ENCODE results near the gene DAB1.
"Not testable (repeated sequence)": the region's sequence is repeated elsewhere in the genome, so short reads cannot be mapped to it uniquely, and the experiment has no call there.

DAB1 gene

DNA sequence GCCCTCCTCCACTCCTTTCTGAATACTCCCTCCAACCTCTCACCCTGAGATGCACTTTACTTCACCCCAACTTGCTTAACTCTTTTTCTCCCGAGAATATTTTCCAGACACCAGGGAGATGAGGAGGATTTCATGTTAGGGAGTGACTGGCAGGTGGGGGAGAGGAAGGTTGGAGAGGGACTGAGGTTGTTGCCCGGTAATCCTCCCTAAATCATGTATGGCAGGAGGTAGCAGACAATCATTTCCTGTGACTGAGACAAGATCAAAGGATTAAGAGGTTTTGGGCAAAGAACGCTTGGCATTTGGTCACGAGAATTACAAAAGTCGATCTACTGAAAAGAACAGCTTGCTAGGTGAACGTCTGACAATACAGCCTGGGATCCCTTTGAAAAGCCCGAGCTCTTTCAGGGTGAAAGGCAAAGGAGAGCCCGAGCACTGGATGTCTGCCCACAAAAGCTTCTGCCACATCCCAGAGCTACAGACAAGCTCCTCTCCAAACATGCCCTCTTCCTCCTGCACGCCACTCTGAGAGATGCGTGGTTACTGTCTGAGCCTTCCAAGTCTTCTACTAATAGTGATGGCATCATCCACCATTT lies 154.1 kb downstream of the DAB1 start:
- DNase-seq, result no peak

DNA sequence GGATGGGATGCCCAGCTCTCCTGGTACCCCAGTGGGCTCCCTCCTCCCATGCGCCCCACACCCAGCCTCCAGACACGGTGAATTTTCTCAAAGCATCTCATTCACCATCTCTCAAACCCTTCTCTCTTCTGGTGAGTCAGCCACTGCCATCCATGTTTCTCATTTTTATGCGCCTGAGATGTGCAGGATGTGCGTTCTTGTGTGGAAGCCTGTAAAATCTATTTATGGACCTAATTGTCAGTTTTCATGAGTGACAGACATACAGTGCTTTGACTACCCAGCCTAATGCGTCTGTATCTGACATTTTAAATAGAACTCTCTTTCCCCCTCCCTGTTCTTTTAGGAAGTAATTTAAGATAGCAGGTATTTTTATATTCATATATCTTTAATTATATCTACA lies 158.8 kb downstream of the DAB1 start:
- no peak for DNase-seq

DNA sequence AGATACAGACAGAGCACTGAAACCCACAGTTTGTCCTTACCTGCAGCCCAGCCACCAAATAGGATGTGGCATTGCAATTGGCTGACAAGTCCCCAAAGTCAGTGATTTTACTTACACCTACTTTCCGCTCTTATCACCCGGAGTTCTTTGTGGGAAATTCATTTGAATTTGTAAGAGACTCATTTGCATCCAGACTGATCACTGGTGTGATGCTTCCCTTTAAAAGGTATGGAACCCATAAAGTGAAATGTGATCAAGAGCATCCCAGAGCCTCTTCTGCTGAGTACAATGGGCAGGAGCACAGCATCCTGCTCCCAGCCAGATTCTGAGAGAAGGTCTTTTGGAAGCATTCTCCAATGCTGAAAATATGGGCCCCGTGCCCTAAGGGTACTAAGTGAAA lies 161.4 kb downstream of the DAB1 start:
- DNase-seq, result no peak

DNA sequence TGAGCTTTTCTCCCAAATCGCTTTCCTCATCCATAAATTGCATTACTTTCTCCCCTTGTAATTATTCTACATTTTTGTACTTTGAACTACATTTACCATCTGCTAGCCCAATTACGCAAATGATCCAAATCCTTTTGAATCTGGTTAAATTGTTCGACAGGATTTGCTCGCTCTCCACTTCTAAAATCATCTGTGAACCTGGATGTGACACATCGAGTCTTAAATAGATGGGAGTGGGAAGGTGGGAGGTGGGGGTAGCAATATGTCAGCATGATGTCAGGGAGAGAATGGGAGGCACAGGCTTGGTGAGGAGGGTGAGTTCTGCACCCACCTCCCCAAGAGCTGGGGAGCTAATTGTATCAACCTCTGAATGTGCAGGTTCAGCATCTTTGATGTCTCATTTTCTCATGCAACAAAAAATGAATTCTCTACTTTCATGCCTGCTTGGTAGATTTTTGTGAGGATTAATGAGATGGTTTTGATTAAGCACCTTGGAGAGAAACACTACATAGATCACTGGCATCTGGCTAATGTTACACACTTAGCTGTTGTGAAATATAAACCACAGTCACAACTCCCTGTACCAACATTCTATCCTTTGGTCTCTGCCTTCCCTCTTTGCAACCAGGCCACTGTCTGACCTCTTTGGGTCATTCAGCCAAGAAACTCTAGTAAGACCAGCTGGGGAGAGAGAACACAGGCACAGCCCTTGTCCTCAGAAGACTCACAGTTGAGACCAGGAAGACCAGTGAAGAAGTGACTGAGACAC lies 165.1 kb downstream of the DAB1 start:
- no peak for DNase-seq

DNA sequence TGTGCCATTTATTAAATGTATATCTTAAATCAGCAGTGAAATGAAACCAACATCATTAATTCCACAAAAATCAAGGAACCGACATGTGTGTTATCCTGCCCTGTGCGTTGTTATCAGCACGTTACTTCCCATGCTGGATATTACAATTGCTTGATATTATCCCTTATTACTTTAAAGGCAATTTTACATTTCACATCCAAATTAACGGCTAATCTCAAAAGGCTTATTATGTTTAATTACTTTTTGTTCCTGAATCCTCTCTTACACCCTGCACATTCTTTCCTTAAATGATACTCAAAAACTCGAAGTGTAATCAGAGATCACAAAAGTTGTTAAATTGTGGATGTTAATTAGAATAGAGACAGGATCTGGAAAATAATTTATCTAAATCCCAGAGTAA lies 167.9 kb downstream of the DAB1 start:
- no peak for DNase-seq

DNA sequence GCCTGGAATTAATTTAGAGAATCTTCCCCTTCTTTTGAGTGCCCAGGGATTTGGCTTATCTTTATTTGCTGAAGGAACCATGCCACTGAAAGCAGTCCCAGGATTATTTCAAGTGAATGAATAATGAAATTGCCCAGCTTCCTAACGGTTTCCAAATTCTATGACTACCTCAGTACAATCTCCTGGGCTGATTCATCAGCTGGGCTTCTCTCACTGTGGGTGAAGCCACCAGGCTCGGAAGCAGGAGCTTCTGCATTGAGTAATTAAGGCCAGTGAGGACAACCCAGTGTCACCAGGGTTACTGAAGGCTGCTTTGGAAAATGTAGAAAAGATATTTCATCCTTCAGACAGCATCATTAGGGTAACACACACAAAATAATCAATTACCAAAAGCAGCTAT lies 169.8 kb downstream of the DAB1 start:
- DNase-seq, result no peak

DNA sequence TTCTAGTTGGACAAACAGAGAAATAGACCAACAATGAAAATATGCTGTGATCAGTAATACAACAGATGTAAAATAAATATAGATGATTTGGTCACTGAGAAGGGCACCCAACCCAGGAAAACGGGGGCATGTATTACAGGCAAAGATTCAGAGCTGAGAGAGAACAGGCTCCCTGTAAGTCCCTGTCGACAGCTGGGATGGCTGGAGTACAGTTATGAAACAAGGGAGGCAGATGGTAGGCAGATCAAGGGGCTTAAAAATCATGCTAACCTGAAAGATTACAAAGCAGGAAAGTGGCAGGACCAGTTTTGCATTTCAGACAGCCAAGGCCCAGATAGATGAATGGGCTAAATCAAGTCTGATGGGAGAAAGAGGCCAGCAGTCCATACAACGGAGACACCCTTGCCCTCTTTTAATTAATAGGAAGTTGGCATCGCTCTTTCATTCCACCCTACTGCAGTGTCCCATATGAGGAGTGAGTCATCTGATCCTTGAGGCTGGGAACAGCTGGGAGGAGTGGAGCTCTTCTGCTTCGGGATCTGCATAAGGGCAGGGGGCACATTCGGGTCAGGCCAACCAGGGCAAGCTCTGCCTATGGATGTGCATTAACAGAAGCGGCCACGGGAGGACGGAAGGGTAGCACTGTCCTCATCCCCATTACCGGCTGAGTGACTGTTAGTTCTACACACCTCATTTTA lies 171.1 kb downstream of the DAB1 start:
- DNase-seq, result peak; percentile 24

DNA sequence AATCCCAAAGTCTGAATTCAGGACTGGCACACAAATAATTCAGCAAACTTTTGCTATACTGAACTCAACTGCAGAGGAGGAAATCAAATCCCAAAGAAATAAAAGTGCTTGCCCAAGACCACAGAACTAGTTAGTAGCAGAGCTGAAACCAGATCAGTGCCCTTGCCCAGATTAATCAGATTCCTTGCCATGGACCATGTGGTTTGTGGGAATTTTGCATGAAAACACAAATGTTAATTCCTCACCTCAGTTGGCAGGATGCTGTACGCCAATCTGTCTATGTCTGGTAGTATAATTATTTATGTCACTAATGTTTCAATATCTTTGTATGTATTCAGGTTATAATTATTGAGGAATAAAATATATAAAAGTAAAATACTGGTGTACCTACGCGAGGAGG lies 173.8 kb downstream of the DAB1 start:
- no peak for DNase-seq

DNA sequence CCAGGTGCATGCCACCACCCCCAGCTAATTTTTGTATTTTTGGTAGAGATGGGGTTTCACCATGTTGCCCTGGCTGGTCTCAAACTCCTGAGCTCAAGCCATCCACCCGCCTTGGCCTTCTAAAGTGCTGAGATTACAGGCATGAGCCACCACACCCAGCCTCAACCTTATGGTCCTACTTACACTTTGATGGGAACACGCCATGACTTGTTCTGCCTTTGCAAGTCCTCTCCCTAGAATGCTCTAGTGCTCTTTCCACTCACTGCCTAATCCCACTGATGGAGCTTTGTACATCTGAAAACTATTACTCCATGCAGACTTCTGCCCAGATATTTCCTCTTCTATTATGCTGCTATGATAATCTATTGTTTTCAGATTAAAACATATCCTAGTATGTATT lies 174.3 kb downstream of the DAB1 start:
- no peak for DNase-seq

DNA sequence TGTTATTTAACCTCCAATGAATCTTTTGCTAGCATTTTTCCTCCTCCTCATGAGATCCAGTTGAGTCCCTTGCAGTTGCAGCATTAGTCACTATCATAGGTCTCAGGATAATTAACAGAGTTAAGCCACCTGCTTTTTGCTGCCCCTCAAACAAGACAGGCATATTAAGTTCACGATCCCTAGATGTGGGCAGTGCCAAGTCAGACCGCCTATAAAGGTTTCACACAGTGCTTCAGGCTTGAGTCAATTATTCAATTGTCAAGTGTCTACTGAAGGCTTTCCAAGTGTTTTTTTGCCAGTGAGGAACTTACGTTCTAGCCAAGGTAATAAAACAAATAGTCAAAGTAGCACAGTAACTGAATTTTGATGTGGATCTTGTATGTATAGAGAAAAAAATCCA lies 175.0 kb downstream of the DAB1 start:
- DNase-seq, result no peak

DNA sequence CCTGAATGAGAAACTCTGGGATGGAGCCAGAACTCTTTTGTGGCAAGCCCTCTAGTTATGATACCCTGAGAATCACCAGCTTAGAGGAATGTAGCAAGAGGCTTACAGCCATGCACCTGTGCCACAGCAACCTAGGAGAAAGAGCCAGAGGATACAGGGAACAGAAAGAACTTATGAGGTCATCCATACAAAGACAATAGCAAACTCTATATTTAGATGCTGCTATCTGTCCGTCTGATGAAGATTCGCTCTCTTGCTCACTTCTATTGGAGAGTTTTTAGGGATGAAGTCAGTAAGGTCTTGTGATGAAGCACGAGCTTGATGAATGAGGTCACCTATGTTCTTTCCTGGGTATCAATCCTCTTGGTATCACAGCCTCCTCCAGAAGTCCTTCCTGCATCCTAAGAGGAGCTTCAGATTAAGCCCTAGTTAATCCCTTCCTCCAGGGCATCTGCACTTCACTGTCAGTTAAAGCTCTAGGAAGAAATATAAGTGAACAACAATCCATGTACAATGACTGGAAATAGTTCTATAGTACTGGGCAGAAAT lies 185.6 kb downstream of the DAB1 start:
- DNase-seq, result no peak

DNA sequence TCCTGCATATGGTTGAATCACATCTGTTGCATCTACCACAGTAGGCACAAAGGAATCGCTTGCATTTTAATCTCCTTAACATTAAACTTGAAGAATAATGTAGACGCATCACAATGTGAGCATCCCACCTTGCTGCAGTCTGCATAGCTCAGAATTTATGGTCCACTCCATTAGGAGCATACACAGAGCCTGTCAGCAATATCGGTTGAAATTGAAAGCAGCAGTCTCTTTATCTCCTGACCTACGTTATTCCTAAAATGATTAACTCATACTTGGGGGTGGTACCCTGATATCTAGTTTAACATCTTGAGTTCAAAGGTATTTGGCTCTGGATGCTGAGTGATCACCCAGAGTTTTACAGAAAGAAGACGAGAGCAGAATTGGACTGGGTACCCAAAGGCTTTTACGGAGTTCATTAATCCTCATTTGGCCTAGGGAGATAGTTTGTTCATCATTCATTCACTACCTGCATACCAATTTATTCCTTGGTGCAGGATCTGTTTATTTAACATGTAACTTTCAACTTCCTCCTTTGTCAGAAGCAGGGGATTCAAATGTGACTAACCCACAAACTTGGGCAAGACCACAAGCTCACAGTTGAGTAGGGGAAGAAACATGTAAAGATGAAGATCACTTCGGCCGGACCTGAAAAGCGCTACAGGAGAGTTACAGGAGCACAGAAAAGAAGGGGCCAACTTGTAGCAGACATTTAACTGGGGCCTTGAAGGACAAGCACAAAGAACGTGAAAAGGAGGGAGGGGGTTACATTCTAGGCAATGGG lies 187.9 kb downstream of the DAB1 start:
- DNase-seq, result no peak

DNA sequence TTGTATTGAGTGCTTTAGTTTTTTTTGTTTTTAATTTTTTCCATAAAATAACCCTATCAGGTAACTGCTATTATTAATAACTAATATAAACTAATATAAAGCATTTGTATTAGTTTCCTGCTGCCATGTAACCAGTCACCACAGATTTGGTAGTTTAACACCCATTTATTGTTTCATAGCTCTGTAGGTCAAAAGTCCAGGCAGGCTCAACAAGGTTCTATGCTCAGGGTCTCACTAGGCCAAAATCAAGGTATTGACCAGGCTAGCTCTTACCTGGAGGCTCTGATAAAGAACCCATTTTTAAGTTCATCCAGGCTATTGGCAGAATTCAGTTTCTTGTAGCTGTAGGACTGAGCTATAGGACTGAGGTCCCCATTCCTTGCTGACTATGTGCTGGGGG lies 189.4 kb downstream of the DAB1 start:
- no peak for DNase-seq

DNA sequence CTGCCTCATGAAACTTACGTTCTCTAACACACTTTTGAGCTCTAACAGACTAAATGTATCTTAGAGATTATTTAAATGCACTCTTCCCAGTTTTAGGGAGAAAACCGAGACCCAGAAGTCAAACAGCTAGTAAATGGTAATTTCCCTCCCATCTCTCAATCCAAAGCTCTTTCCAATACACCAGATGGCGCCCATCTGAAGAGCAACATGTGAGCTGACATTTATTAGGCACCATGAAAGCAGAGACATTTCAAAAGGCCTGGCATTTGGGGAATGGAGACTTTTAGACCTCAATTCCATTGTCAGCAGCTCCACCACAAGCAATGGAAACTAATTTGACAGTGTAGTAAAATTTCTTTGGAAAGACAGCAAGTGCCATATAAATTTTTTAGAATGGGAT lies 191.4 kb downstream of the DAB1 start:
- DNase-seq, result no peak

DNA sequence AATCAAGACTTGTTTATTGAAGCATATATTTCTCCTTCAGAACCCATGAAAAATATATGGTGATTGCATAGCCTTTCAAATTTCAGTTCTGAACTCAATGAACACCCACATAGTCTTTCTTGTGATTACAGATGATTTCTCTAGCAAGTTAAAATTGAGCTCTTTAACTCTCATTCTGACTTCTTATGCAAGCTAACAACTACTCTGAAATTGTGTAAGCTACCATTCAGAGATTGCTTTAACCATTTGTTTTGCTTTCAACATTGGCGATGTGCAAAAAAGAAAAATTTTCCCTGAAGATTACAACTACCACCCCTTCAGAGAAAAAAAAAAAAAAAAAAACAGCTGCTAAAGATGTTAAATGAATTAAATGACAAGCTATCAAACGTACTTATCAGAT lies 193.9 kb downstream of the DAB1 start:
- no peak for DNase-seq

DNA sequence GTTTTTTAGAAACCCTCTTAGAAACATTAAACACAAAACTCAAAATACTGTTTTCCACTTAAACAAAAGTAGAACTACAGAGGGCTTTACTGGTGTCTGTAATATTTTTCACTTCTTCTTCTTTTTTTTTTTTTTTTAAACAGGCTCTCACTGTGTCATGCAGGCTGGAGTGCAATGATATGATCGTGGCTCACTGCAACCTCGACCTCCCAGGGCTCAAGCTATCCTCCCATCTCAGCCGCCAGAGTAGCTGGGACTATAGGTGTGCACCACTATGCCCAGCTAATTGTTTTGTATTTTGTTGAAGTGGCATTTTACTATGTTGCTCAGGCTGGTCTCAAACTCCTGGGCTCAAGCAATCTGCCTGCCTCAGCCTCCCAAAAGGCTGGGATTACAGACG lies 194.8 kb downstream of the DAB1 start:
- no peak for DNase-seq

DNA sequence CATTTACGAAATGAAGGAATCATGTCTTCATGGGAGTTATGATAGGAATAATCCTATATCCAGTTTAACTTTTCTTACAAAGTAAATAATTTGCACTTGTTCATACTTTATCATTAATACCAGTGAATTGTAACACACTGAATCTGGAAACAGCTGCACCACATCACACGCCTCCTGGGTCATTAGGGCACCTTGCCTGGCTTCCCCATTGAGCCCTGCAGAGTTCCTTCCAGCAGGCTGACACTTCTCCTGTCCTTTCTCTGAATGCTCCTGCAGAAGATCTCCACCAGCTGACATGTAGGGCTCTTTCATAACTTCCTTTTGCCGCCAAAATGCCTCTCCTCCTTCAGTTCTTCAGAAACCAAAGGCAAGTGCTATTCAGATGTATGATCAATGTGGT lies 201.1 kb downstream of the DAB1 start:
- DNase-seq, result no peak

DNA sequence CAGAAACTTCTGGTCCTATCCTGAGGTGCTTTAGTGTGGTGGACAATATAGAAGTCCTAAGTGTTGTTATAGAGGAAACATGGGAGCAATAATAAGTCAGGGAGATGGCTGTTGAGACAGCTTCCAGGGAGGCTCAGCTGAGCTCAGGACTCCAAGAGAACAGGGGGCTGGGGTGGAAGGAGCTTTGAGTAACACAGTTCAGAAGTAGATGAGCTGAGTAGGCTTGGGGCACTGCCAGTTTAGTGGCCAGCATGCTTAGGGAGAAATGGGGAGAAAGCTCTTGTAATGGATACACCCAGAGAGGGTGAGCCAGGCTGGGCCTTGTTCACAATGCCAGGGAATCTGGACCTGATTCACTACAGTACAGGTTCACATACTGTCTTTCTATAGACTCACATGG lies 201.6 kb downstream of the DAB1 start:
- no peak for DNase-seq

DNA sequence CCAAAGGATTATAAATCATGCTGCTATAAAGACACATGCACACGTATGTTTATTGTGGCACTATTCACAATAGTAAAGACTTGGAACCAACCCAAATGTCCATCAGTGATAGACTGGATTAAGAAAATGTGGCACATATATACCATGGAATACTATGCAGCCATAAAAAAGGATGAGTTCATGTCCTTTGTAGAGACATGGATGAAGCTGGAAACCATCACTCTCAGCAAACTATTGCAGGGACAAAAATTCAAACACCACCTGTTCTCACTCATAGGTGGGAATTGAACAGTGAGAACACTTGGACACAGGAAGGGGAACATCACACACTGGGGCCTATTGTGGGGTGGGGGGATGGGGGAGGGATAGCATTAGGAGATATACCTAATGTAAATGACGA lies 203.0 kb downstream of the DAB1 start:
- DNase-seq, result not testable (repeated sequence)

DNA sequence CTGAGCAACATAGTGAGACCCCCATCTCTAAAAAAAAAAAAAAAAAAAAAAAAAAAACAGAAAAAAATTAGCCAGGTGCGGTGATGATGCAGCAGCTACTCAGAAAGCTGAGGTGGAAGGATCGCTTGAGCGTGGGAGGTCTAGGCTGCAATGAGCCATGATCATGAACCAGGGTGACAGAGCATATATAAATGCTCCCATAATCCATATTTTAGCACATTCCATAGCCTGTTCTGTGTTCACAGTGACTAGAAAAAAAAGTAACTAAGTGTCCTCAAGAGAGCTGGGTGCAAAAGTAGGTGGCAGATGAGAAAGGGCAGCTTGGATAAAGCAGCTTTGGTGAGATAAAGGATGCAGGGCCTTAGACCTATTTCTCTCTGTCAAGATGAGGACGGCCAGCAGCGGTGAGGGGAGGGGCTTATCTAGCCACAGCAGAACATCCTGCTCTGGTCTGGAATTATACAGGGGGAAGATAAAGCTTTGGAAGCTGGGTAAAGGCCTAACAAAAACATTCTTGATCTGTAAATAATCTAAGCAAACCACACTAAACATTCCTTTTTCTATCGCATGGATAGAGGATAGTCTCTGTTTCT lies 205.3 kb downstream of the DAB1 start:
- no peak for DNase-seq

DNA sequence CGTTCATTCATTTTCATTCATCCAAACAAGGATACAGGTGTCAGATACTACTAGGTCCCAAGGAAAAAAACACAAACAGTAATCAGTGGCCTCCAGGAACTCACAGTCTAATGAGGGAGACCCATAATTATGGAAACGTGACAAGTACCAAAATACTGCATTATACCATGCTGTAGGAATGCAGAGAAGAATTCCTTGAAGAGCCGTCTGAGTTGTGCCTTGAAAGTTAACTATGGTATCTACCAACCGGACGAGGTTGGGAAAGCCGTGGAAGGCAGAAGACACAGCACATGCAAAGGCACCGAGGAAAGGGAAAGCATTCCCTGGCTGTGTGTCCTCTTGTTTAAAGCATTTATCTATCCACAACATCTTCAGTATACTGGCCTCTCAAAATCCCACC lies 206.0 kb downstream of the DAB1 start:
- DNase-seq, result no peak

DNA sequence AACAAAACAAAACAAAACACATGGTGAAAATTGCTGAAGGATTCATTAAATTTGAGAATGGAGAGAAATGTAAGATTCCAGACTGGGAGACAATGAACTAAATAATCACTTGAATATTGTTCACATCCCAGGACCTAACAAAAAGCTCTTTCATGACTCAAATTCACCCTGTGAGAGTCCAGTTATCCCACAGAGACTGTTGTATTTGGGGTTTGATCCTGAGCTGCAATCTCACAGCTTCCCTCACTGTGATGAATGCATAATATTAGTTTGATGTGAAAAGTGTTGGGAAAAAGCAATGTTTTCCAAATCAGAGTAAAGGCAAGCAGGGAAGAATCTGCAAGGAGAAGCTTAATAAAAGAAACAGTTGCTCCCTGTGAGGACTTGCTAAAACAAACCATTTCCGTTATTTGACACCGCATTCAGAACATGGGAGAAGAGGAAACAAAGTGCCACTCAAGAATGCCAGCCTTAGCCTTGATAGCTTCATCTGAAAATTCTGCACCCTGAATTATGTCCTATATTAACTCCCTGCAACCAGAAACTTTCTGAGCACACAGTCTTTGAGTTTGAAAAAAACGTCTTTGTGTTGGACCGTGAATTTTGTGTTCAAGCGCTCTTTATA lies 208.8 kb downstream of the DAB1 start:
- DNase-seq, result peak; percentile 6
